GM23248 (cell line): Measurements from ENCODE around the gene RABGAP1L. TPM values are rescaled to one million over a fixed set of nuclear protein-coding genes. Genes with fewer than 3 reads are reported as not detected.

ENCODE experiments used
- DNase-seq: peaks from one replicate; pipeline ENCODE4 v3.0.0-alpha.2; 2015
- H2AFZ ChIP-seq: fragments of 200-600 bp; sonication (generic); 2 replicates; pipeline ENCODE4 v1.6.1; 2016; ENCODE audit warnings: antibody characterized with exemption
- H3F3A ChIP-seq: fragments of 200-600 bp; sonication (generic); 2 replicates; pipeline ENCODE4 v1.6.1; 2016; ENCODE audit warnings: mild to moderate bottlenecking, antibody characterized with exemption, mixed run types; ENCODE audit not compliant: insufficient read depth
- H3K27ac ChIP-seq: fragments of 200-600 bp; sonication (generic); 2 replicates; pipeline ENCODE4 v1.5.1; 2016; ENCODE audit warnings: mild to moderate bottlenecking
- H3K27me3 ChIP-seq: fragments of 200-600 bp; sonication (generic); replicated peaks from 2 replicates; pipeline ENCODE4 v1.6.1; 2016; ENCODE audit warnings: mild to moderate bottlenecking; ENCODE audit not compliant: insufficient read depth
- H3K36me3 ChIP-seq: fragments of 200-600 bp; sonication (generic); 2 replicates; pipeline ENCODE4 v1.6.1; 2016; ENCODE audit warnings: low read depth, mild to moderate bottlenecking
- H3K4me1 ChIP-seq: fragments of 200-600 bp; sonication (generic); 2 replicates; pipeline ENCODE4 v1.6.1; 2016; ENCODE audit warnings: mild to moderate bottlenecking; ENCODE audit not compliant: insufficient read depth
- H3K4me2 ChIP-seq: fragments of 200-600 bp; sonication (generic); one replicate; pipeline ENCODE4 v1.6.1; 2016; ENCODE audit warnings: mild to moderate bottlenecking; ENCODE audit not compliant: unreplicated experiment
- H3K4me3 ChIP-seq: fragments of 200-600 bp; sonication (generic); 2 replicates; pipeline ENCODE4 v1.5.1; 2016; ENCODE audit warnings: mild to moderate bottlenecking
- H3K79me2 ChIP-seq: fragments of 200-600 bp; sonication (generic); 2 replicates; pipeline ENCODE4 v1.6.1; 2016; ENCODE audit warnings: mild to moderate bottlenecking; ENCODE audit not compliant: insufficient read depth
- H3K9ac ChIP-seq: fragments of 200-600 bp; sonication (generic); 2 replicates; pipeline ENCODE4 v1.6.1; 2016; ENCODE audit warnings: mild to moderate bottlenecking
- H3K9me2 ChIP-seq: fragments of 200-600 bp; sonication (generic); 2 replicates; pipeline ENCODE4 v1.6.1; 2016; ENCODE audit warnings: mixed run types, mild to moderate bottlenecking, moderate library complexity; ENCODE audit not compliant: insufficient read depth
- H3K9me3 ChIP-seq: fragments of 200-600 bp; sonication (generic); one replicate; pipeline ENCODE4 v1.6.1; 2017; ENCODE audit warnings: low read depth
- H4K20me1 ChIP-seq: fragments of 200-600 bp; sonication (generic); 2 replicates; pipeline ENCODE4 v1.6.0; 2016; ENCODE audit not compliant: insufficient read depth
- EZH2 ChIP-seq: fragments of 200-600 bp; sonication (generic); IDR thresholded peaks from 2 replicates; pipeline ENCODE4 v1.6.1; 2018; ENCODE audit warnings: antibody characterized with exemption, mild to moderate bottlenecking; ENCODE audit not compliant: insufficient read depth, poor library complexity, severe bottlenecking
- EZH2phosphoT487 ChIP-seq: fragments of 200-600 bp; sonication (generic); IDR thresholded peaks from 2 replicates; pipeline ENCODE4 v1.6.1; 2018; ENCODE audit warnings: antibody characterized with exemption, moderate library complexity, mild to moderate bottlenecking, low read depth; ENCODE audit not compliant: insufficient read depth
- WGBS, 2 experiments: methylation state at CpG; one replicate each; pipeline ENCODE4 v1.1.6; 2015 to 2017; ENCODE audit warnings: low lambda C conversion rate in 2 of 2, low coverage in 1 of 2; ENCODE audit errors: missing lambda C conversion rate in 2 of 2; 5-methylcytosine and 5-hydroxymethylcytosine counted together
- in situ Hi-C: fragments of 300-500 bp; cut with MboI; formaldehyde crosslinking; loops from 2 replicates; pipeline ENCODE4 v1.15.0; 2020
- polyA plus RNA-seq: library from polyadenylated mRNA; unstranded; fragments of >200 nt; fragmentation: Nextera tagmentation; extraction: Ambion mirVana; gene quantifications from 2 replicates; pipeline ENCODE4 v1.2.1, GENCODE V29; 2016
- total RNA-seq: library from RNA; depleted of rRNA; stranded (reverse); fragments of >200 nt; shearing (Covaris generic); gene quantifications from 2 replicates; pipeline ENCODE4 v1.2.3, GENCODE V29; 2014

Gene RABGAP1L
- total and polyA plus RNA-seq, 2 experiments from 2014 or later = 13.7 to 21.6 TPM

DNA sequence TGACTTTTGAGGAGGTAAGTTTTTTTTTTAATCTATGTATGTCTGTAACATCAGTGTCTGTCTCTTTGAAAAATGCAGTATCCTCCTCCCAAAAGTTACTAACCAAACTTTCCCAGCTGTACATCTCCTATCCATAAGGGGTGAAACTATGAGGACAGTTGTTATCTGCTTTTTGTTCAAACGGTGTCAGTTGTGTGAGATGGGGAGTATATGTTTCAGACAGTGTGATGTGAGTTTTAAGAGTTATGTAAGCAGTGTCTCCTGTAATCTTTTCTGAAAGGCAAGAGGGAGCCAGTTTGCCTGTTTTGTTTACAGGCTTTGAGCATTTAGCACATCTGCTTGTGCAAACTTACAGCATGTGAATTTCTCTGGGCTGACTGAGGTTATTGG, 805.6 kb downstream of the RABGAP1L start:
- no peak overlapping the region for H3K4me3 ChIP-seq
- no peak overlapping the region for H3K27ac ChIP-seq
- peaks cover 18% of the 10 kb centered on the region; the same call in 1 of the 2 replicates for H3K4me1 ChIP-seq
- H3K36me3 ChIP-seq = no peaks in the 10 kb centered on the region
- no peak for DNase-seq
- H3K9ac ChIP-seq = no peak overlapping the region
- TF ChIP-seq EZH2 (no peak), EZH2phosphoT487 (no peak)
- in situ Hi-C loops = no loop called here
- no peak overlapping the region for H2AFZ ChIP-seq
- no peaks in the 10 kb centered on the region for H3K79me2 ChIP-seq
- no peaks in the 10 kb centered on the region for H3K9me3 ChIP-seq
- no peaks in the 10 kb centered on the region for H3F3A ChIP-seq
- WGBS, 2 experiments = 21 to 22% methylated on average over 1 of the region's 1 CpG
- no peaks in the 10 kb centered on the region for H3K9me2 ChIP-seq
- no peak overlapping the region for H3K4me2 ChIP-seq
- no peaks in the 10 kb centered on the region for H4K20me1 ChIP-seq
- H3K27me3 ChIP-seq = no peaks in the 10 kb centered on the region

DNA sequence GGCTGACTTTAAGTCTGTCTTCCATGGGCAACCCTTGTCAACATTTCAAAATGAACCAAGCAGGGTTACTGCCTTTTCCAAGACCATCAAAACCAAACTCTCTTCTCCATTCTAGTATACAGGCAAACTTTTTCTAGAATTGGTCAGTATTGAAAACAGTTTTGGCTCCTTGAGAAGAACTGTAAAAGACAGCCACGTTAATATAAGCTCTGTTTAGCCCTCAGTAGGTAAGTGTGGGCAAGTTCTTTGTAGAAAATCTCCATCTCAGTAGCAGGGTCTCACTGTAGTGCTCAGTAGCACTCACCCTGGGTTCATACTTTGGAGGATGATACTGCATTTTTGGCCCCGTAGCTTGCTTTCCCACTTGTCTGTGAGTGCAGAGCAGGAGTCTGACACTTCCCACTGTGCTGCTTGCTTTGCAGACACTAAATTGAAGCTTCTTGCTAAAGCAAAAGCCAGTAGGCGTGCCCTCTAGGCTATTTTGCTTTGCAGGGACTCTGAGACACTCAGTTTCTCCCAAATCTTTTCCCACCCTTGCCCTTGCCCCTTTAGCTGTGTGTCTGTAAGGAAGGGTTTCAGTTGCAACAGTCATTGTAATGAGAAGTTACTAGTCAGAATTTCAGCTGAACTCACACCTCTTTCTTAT, 806.2 kb downstream of the RABGAP1L start:
- Histone ChIP-seq H3K9me2 (no peaks in the 10 kb centered on the region), H2AFZ (no peak overlapping the region), H3F3A (no peaks in the 10 kb centered on the region), H3K9ac (no peak overlapping the region), H3K4me3 (no peak overlapping the region), H3K27me3 (no peaks in the 10 kb centered on the region), H3K79me2 (no peaks in the 10 kb centered on the region), H3K9me3 (no peaks in the 10 kb centered on the region), H3K27ac (no peak overlapping the region), H3K4me1 (peaks cover 18% of the 10 kb centered on the region; the same call in 1 of the 2 replicates), H3K4me2 (no peak overlapping the region), H3K36me3 (no peaks in the 10 kb centered on the region), H4K20me1 (no peaks in the 10 kb centered on the region)
- TF ChIP-seq EZH2phosphoT487 = no peak
- TF ChIP-seq EZH2 = no peak
- WGBS, 2 experiments = 66 to 67% methylated on average over 3 of the region's 3 CpGs
- no peak for DNase-seq
- in situ Hi-C loops = no loop called here

DNA sequence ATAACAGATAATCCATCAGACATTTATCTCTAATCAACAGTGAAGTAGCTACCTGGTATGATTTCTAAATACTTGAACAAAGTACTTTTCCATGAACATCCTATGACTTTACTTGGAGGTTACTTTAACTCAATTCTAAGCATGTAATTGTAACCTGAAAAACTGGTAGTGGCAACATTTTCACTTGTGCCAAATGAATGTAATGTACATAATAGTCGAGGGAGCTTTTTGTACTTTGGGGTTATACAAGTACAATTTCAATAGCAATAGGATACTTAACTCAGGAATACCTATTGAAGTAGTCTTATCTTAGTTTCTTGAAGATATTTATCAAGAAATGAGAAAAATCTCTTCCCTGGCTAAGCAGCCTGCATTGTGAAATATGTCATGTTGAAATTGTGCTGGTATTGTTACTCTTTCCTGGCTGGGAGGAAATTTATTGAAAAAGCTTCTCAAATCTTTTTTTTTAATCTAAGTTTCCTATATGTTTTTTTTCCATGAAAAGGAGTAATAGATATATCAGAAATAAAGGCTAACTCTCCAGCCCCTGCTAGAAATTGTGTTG, 806.8 kb downstream of the RABGAP1L start:
- in situ Hi-C loops = no loop called here
- no peaks in the 10 kb centered on the region for H3F3A ChIP-seq
- H3K4me2 ChIP-seq = no peak overlapping the region
- no peaks in the 10 kb centered on the region for H3K9me2 ChIP-seq
- H3K9ac ChIP-seq = no peak overlapping the region
- TF ChIP-seq EZH2 (no peak), EZH2phosphoT487 (no peak)
- H3K27ac ChIP-seq = no peak overlapping the region
- no peaks in the 10 kb centered on the region for H3K27me3 ChIP-seq
- peaks cover 18% of the 10 kb centered on the region; the same call in 1 of the 2 replicates for H3K4me1 ChIP-seq
- H3K36me3 ChIP-seq = no peaks in the 10 kb centered on the region
- H3K9me3 ChIP-seq = no peaks in the 10 kb centered on the region
- no peak overlapping the region for H2AFZ ChIP-seq
- H3K4me3 ChIP-seq = no peak overlapping the region
- no peaks in the 10 kb centered on the region for H3K79me2 ChIP-seq
- DNase-seq = no peak
- 23 to 26% methylated on average over 1 of the region's 1 CpG for WGBS, 2 experiments
- H4K20me1 ChIP-seq = no peaks in the 10 kb centered on the region

DNA sequence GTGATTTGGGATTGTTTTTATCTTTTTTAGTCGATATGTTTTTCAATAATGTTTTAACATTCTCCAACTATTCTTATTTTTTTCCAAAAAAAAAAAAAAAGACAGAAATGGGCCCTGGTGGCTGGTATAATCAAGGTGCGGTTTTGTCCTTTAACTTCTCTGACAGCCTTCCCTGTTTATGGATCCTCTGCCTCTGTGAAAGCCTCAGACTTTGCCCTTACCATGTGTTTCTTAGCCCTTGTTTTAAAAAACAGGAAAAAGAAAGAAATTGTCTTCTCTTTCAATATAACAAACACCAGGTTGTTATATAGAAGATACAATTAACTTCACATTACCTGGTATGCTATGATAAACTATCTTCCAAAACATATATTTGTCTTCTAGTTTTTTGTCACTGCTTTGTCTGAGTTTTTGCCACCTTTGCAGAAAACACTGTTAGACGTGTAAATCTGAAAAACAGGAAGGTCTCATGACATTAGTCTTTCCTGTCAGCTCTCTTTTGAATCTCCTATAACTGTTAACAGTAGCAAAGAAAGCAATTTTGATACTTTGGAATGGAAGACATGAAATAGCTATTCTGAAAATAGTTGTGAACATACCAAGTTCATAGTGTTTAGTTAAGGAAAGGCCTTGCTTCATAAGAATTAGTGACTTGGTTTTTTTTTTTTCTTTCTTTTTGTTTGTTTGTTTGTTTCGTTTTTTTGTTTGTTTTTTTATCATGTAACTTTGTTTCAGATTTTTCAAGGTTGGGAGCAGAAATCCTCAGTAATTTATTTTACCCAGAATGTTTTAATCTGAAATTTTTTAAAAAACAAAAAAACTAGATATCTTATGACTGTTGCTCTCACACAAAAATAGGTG, 808.8 kb downstream of the RABGAP1L start:
- in situ Hi-C loops = no loop called here
- DNase-seq = no peak
- no peaks in the 10 kb centered on the region for H3K27me3 ChIP-seq
- no peak overlapping the region for H2AFZ ChIP-seq
- no peak overlapping the region for H3K9ac ChIP-seq
- no peaks in the 10 kb centered on the region for H3K79me2 ChIP-seq
- H3K4me2 ChIP-seq = no peak overlapping the region
- 68 to 69% methylated on average over 4 of the region's 4 CpGs for WGBS, 2 experiments
- no peaks in the 10 kb centered on the region for H4K20me1 ChIP-seq
- H3K9me3 ChIP-seq = no peaks in the 10 kb centered on the region
- H3K4me1 ChIP-seq = peaks cover 18% of the 10 kb centered on the region; the same call in 1 of the 2 replicates
- H3K4me3 ChIP-seq = no peak overlapping the region
- H3K36me3 ChIP-seq = no peaks in the 10 kb centered on the region
- H3F3A ChIP-seq = no peaks in the 10 kb centered on the region
- H3K27ac ChIP-seq = no peak overlapping the region
- TF ChIP-seq EZH2 (no peak), EZH2phosphoT487 (no peak)
- H3K9me2 ChIP-seq = no peaks in the 10 kb centered on the region
